HepG2 (cell line): ENCODE measurements around the gene TMEM63B. TPM values are rescaled to one million over a fixed set of nuclear protein-coding genes. Genes with fewer than 3 reads are reported as not detected.

Experiments used
- ATF7 ChIP-seq, 2 experiments: fragments of 450-650 bp in 1 of 2; sonication (generic) in 1 of 2; formaldehyde crosslinking in 1 of 2; IDR thresholded peaks; 2 replicates each; pipeline versions ENCODE4 v1.4.0 to v1.6.1; 2016 to 2020; ENCODE audit warnings: antibody characterized with exemption in 1 of 2, mild to moderate bottlenecking in 1 of 2, missing genetic modification reagents in 1 of 2
- GLMP ChIP-seq: sonication (generic); formaldehyde crosslinking; IDR thresholded peaks from 2 replicates; pipeline ENCODE4 v1.9.0; 2021; ENCODE audit warnings: missing genetic modification reagents, mild to moderate bottlenecking, borderline replicate concordance
- HIVEP1 ChIP-seq: sonication (generic); formaldehyde crosslinking; IDR thresholded peaks from 2 replicates; pipeline ENCODE4 v1.4.0; 2020; ENCODE audit warnings: mild to moderate bottlenecking, missing genetic modification reagents
- HNRNPUL1 ChIP-seq: fragments of 200-400 bp; formaldehyde crosslinking; IDR thresholded peaks from 2 replicates; pipeline ENCODE4 v1.6.1; 2017; ENCODE audit warnings: low read depth, mild to moderate bottlenecking, low read length, moderate library complexity
- POGZ ChIP-seq: sonication (generic); formaldehyde crosslinking; IDR thresholded peaks from 2 replicates; pipeline ENCODE4 v1.4.0; 2020; ENCODE audit warnings: mild to moderate bottlenecking, missing genetic modification reagents
- REPIN1 ChIP-seq: sonication (generic); formaldehyde crosslinking; IDR thresholded peaks from 2 replicates; pipeline ENCODE4 v1.8.0; 2022; ENCODE audit warnings: missing genetic modification reagents, low read depth, mild to moderate bottlenecking, borderline replicate concordance
- ZBTB38 ChIP-seq: sonication (generic); formaldehyde crosslinking; IDR thresholded peaks from 2 replicates; pipeline ENCODE4 v1.5.1; 2020; ENCODE audit warnings: mild to moderate bottlenecking, missing genetic modification reagents
- ZNF276 ChIP-seq: sonication (generic); formaldehyde crosslinking; IDR thresholded peaks from 2 replicates; pipeline ENCODE4 v1.4.0; 2020; ENCODE audit warnings: mild to moderate bottlenecking, low read depth, missing genetic modification reagents
- ZNF512B ChIP-seq: sonication (generic); formaldehyde crosslinking; IDR thresholded peaks from 2 replicates; pipeline ENCODE4 v1.5.1; 2020; ENCODE audit warnings: missing genetic modification reagents, mild to moderate bottlenecking, borderline replicate concordance
- ZNF513 ChIP-seq: sonication (generic); formaldehyde crosslinking; conservative IDR thresholded peaks from 2 replicates; pipeline ENCODE4 v1.5.0; 2020; ENCODE audit warnings: missing genetic modification reagents
- ZNF609 ChIP-seq: sonication (generic); formaldehyde crosslinking; IDR thresholded peaks from 2 replicates; pipeline ENCODE4 v1.4.0; 2020; ENCODE audit warnings: mild to moderate bottlenecking, missing genetic modification reagents, borderline replicate concordance
- ZNF691 ChIP-seq: sonication (generic); formaldehyde crosslinking; IDR thresholded peaks from 2 replicates; pipeline ENCODE4 v1.4.0; 2020; ENCODE audit warnings: missing genetic modification reagents, low read depth, mild to moderate bottlenecking, borderline replicate concordance
- polyA plus RNA-seq, 8 experiments: library from polyadenylated mRNA; depleted of rRNA in 3 of 8; stranded (reverse) in 7 of 8; unstranded in 1 of 8; fragments of >200 nt; fragmentation: Illumina TruSeq in 4 of 8; extraction: Trizol in 4 of 8; gene quantifications; 2 replicates each; pipeline versions ENCODE4 v1.2.1 to v1.2.3, GENCODE V29; 2011 to 2016; ENCODE audit warnings: low read depth in 4 of 8, missing spikeins in 1 of 8, mixed read lengths in 1 of 8; ENCODE audit not compliant: insufficient read depth in 1 of 8
- total RNA-seq, 5 experiments: library from RNA; depleted of rRNA; stranded (reverse); fragments of >200 nt; fragmentation: Illumina TruSeq; extraction: Trizol; gene quantifications; 2 replicates each; pipeline ENCODE4 v1.2.3, GENCODE V29; 2016; ENCODE audit warnings: low read depth in 1 of 5

TMEM63B gene
- total and polyA plus RNA-seq, 2 of the 13 experiments (the other 11 are each of a cell fraction or from before 2014, with no cell fraction given), result 27.4 to 75.8 TPM

- TF ChIP-seq ZNF512B (CRISPR knock-in tag) (no peak), ZNF513 (no peak), REPIN1 (CRISPR knock-in tag) (no peak; the same call in 1 of the 2 replicates), ATF7 (IDR thresholded peaks at IDR 0.05) (no peak), ATF7 (CRISPR knock-in tag; IDR thresholded peaks at IDR 0.05) (no peak), GLMP (CRISPR knock-in tag) (no peak), POGZ (CRISPR knock-in tag) (no peak), ZBTB38 (CRISPR knock-in tag) (no peak), HNRNPUL1 (no peak), HIVEP1 (CRISPR knock-in tag) (0 out of 2 replicates have a peak, but pooled peaks have one; percentile 61), ZNF609 (CRISPR knock-in tag) (peak; percentile 28; the same call in 1 of the 2 replicates), ZNF276 (CRISPR knock-in tag) (no peak), ZNF691 (CRISPR knock-in tag) (peak; percentile 65; the same call in 1 of the 2 replicates)
Observed at GRCh38 chr6:44100088-44100550, 27.2 kb upstream of the TMEM63B start (continued).
